ENCODE measurements around the gene PGAM2.
A peak's percentile ranks its signal among the peaks of the same experiment; 100 is the strongest.
"Not testable (repeated sequence)": the region's sequence is repeated elsewhere in the genome, so short reads cannot be mapped to it uniquely, and the experiment has no call there.

Gene PGAM2

DNA sequence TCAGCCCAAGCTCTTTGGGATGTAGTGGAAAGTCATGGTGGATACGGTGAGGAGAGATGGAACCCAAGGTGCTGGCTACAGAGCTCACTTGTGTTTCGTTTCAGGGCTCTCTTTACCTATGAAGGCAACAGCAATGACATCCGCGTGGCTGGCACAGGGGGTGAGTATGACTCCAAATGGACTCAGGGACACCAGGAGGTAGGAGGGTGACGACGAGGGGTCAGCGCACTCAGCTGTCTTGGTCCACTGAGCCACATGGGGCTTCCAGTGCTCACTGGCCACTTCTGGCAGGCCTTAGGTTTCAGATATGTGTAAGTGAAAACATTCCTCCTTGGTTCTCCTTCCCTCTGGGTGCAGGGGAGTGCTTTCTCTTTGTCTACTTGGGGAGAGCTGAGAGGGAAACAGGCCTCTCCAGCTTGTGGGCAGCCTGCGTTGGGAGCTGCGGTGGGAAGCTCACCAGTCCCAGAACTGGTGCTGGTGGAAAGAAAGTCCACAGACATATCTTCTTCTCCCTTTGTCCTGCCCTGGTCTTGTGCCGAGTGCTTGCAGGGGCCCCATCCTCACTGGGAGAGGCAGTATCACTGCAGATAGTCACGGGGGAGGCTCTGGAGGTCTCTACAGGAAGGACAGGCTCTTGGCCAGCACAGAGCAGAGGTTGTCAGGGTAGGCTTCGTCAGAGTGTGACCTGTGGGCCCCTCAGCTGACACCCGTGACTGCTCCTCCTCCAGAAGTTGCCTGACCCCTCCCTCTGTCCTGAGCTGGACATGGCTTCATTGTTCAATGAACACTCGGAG lies 15.0 kb downstream of the PGAM2 start:
- DNase-seq (ENCODE audit: low read depth): no peak

GRCh38 chr7:44048031-44048795 lies 17.2 kb downstream of the PGAM2 start:
- no peak for DNase-seq (ENCODE audit: low read depth)

- no peak for DNase-seq (ENCODE audit: low read depth)
Observed at GRCh38 chr7:44046321-44047061, 18.9 kb downstream of the PGAM2 start.

- DNase-seq (ENCODE audit: low read depth): no peak
Observed at GRCh38 chr7:44045226-44046014, 19.9 kb downstream of the PGAM2 start.

- peak; percentile 74 for DNase-seq (ENCODE audit: low read depth)
Observed at GRCh38 chr7:44044315-44045225, 20.8 kb downstream of the PGAM2 start, which contains the start of gene DBNL. TSS of gene DBNL (plus strand) at chr7:44044702. CDS start at chr7:44044738, 36 bp downstream.

DNA sequence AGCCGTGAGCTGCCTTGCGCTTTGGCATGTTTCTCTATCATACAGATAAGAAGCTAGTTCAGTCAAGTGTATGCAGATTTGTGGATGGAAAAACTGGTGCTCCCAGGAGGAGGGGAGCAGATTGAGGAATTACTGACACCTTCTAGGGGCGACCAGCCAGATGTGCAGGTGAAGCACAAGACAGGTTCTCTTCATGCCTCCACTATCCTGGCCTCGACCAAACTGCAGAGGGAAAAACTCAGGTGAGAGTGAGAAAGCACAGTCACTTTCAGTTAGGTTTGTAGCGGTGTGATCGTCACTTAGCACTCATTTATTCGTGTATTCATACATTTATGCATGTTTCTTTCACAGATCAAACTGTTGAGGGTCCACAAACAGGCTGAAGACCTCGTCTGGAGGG lies 21.5 kb downstream of the PGAM2 start:
- no peak for DNase-seq (ENCODE audit: low read depth)

GRCh38 chr7:44042221-44042620 lies 23.1 kb downstream of the PGAM2 start:
- no peak for DNase-seq (ENCODE audit: low read depth)

- DNase-seq (ENCODE audit: low read depth): not testable (repeated sequence)
Observed at GRCh38 chr7:44040493-44040891, 24.9 kb downstream of the PGAM2 start.

GRCh38 chr7:44039800-44040492 lies 25.4 kb downstream of the PGAM2 start:
- not testable (repeated sequence) for DNase-seq (ENCODE audit: low read depth)

DNA sequence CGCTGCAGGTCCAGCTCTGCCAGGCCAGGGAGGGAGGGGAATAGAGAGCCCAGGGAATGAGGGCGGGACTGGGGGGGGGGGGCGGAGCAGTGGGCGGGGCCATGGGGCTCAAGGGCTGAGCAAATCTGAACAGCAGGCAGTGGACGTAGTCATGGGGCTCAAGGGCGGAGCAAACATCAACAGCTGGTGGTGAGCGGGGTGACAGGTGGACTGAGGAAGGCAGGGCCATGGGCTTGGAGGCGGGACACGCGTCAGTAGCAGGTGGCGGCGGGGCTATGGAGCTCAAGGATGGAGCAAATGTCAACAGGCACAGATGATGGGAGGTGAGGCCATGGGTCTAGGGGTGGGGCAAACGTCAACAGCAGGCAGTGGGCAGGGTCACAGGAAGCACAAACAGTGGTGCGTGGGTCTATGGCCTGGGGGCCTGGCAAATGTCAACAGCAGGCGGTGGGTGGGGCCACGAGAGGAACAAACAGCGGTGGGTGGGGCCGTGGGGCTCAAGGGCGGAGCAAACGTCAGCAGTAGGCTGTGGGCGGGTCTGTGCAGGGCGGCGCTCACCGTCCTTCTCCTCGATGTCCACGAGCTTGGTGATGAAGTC lies 26.3 kb downstream of the PGAM2 start:
- peak; percentile 87 for DNase-seq (ENCODE audit: low read depth)

DNA sequence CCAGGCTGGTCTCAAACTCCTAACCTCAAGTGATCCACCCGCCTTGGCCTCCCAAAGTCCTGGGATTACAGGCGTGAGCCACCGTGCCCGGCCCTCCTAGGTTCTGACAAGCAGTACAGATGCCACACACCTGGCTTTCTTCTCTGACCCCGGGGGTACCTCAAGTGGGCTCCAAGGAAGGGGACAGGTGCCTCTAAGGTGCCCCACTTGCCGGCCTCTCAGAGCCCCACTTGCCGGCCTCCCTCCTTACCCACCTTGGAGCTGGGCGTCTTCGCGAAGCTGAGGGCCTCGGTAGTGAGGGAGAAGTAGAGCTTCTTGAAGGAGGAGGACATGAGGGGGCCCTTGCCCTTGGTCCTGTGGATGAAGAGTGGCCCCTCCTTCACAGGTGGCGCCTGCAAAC lies 26.8 kb downstream of the PGAM2 start:
- not testable (repeated sequence) for DNase-seq (ENCODE audit: low read depth)

DNA sequence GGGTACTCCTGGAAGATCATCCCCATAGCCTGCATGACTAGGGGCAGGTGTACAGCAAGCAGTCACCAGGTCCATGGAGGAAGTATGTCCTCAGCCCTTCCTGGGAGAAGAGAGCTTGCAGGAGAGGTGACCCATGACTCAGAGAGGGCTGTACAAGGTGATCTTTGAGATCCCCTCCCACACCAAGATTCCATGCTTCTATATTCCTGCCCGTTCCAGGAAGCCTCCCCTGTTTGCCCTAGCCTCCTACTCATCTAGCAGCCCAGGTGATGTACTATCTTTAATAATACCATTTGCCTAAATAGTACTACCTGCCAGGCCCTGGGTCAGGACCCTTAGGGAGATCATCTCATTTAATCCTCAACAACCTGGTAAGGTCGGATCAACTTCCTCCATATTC lies 27.4 kb downstream of the PGAM2 start:
- DNase-seq (ENCODE audit: low read depth): not testable (repeated sequence)

DNA sequence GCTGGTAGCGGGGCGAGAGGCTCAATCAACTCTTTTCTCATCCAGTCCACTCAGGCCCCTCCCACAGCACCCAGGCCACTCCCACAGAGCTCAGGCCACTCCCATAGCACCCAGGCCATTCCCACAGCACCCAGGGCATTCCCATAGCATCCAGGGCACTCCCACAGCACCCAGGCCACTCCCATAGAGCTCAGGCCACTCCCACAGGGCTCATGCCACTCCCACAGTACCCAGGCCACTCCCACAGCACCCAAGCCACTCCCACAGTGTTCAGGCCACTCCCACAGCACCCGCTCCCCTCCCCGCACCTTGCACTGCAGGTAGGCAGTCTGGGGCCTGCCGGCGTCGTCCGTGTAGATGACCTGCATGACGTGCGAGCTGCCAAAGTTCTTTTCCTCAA lies 29.0 kb downstream of the PGAM2 start:
- peak; percentile 35 for DNase-seq (ENCODE audit: low read depth)

GRCh38 chr7:44033971-44034844 lies 31.2 kb downstream of the PGAM2 start:
- not testable (repeated sequence) for DNase-seq (ENCODE audit: low read depth)

DNA sequence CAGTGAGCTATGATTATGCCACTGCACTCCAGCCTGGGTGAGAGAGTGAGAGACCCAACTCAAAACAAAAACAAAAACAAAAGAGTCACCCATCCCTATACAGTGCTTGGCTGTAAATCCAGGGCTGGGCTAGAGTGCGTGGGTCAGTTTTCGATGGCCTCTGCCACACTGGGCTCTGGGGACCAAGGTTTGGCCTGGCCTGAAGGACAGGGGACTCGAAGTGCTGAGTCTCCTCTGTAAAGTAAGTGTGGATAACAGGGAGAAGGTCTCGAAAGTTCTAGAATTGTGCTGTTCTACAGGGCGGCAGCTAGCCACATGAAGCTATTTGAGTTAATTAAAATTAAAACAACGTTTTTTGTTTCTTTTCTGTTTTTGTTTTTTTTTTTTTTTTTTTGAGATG lies 33.3 kb downstream of the PGAM2 start:
- DNase-seq (ENCODE audit: low read depth): not testable (repeated sequence)

GRCh38 chr7:44031319-44031718 lies 34.0 kb downstream of the PGAM2 start:
- not testable (repeated sequence) for DNase-seq (ENCODE audit: low read depth)

DNA sequence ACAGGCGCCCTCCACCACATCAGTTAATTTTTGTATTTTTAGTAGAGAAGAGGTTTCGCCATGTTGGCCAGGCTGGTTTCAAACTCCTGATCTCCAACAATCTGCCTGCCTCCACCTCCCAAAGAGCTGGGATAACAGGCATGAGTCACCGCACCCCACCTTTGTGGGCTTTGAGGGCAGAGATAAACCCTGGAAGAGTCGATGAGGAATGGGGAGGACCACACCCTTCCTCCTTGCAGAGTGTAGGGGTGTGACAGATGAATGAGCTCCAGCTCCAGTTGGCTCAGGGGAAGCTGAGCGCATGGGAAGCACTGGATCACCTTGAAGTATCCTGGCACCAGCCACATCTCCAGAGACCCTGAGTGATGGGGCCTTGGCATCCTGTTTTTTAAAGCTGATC lies 35.3 kb downstream of the PGAM2 start:
- not testable (repeated sequence) for DNase-seq (ENCODE audit: low read depth)

GRCh38 chr7:44029433-44029832 lies 35.9 kb downstream of the PGAM2 start:
- not testable (repeated sequence) for DNase-seq (ENCODE audit: low read depth)
